ENCODE measurements around the gene GRID1. TPM values are rescaled to one million over a fixed set of nuclear protein-coding genes. Genes with fewer than 3 reads are reported as not detected.

The GRID1 gene
- total RNA-seq, 3 donors from 2014 or later, result 2.3 to 8.5 (median 5.9) TPM

GRCh38 chr10:86375204-86375603 is 8.6 kb upstream of the GRID1 start:
- Histone ChIP-seq H3K36me3 (no peaks in the 10 kb centered on the region), H3K9me3 (no peaks in the 10 kb centered on the region), H3K4me1 (peaks cover 0 to 4% of the 10 kb centered on the region in 2 donors), H3K27me3 (no peaks in the 10 kb centered on the region), H3K27ac (no peak overlapping the region), H3K4me3 (no peak overlapping the region)
- intact Hi-C loops (cut with DNase I; ENCODE audit: low total_unique reads), result no loop called here
- DNase-seq (ENCODE audit: low spot score in 2 of 2), result no peak
- no peak for TF ChIP-seq POLR2AphosphoS5 (IDR thresholded peaks at IDR 0.05)
- no peak for TF ChIP-seq CTCF (IDR thresholded peaks at IDR 0.05)
- no peak for TF ChIP-seq POLR2A (IDR thresholded peaks at IDR 0.05)

- intact Hi-C loops (cut with DNase I; ENCODE audit: low total_unique reads), result loop anchor here (5.0 kb wide), 1 partner anchor 217 kb away; no protein-coding TSS in a partner anchor
- H3K27ac ChIP-seq, result no peak overlapping the region
- H3K9me3 ChIP-seq, result no peaks in the 10 kb centered on the region
- no peaks in the 10 kb centered on the region for H3K27me3 ChIP-seq
- DNase-seq (ENCODE audit: low spot score in 2 of 2), result no peak
- no peak for TF ChIP-seq CTCF (IDR thresholded peaks at IDR 0.05)
- no peak for TF ChIP-seq POLR2A (IDR thresholded peaks at IDR 0.05)
- TF ChIP-seq POLR2AphosphoS5 (IDR thresholded peaks at IDR 0.05), result no peak
- H3K4me3 ChIP-seq, result no peak overlapping the region
- peaks cover 0 to 4% of the 10 kb centered on the region in 2 donors for H3K4me1 ChIP-seq
- H3K36me3 ChIP-seq, result no peaks in the 10 kb centered on the region
These were observed 8.1 kb upstream of the GRID1 start for GRCh38 chr10:86374664-86375063.

GRCh38 chr10:86373828-86374227 is 7.2 kb upstream of the GRID1 start:
- no peak for DNase-seq (ENCODE audit: low spot score in 2 of 2)
- TF ChIP-seq POLR2AphosphoS5 (IDR thresholded peaks at IDR 0.05) (no peak), CTCF (IDR thresholded peaks at IDR 0.05) (no peak), POLR2A (IDR thresholded peaks at IDR 0.05) (no peak)
- Histone ChIP-seq H3K27ac (no peak overlapping the region), H3K9me3 (no peaks in the 10 kb centered on the region), H3K4me3 (no peak overlapping the region), H3K36me3 (no peaks in the 10 kb centered on the region), H3K27me3 (no peaks in the 10 kb centered on the region), H3K4me1 (peaks cover 0 to 4% of the 10 kb centered on the region in 2 donors)
- intact Hi-C loops (cut with DNase I; ENCODE audit: low total_unique reads), result loop anchor here (5.0 kb wide), 1 partner anchor 217 kb away; no protein-coding TSS in a partner anchor

GRCh38 chr10:86373251-86373650 is 6.7 kb upstream of the GRID1 start:
- Histone ChIP-seq H3K27me3 (no peaks in the 10 kb centered on the region), H3K4me1 (peaks cover 0 to 4% of the 10 kb centered on the region in 2 donors), H3K36me3 (no peaks in the 10 kb centered on the region), H3K9me3 (no peaks in the 10 kb centered on the region), H3K4me3 (no peak overlapping the region), H3K27ac (no peak overlapping the region)
- no peak for DNase-seq (ENCODE audit: low spot score in 2 of 2)
- intact Hi-C loops (cut with DNase I; ENCODE audit: low total_unique reads), result loop anchor here (5.0 kb wide), 1 partner anchor 216 kb away; no protein-coding TSS in a partner anchor
- TF ChIP-seq POLR2AphosphoS5 (IDR thresholded peaks at IDR 0.05), result no peak
- no peak for TF ChIP-seq CTCF (IDR thresholded peaks at IDR 0.05)
- TF ChIP-seq POLR2A (IDR thresholded peaks at IDR 0.05), result no peak

- H3K4me1 ChIP-seq, result peaks cover 0 to 4% of the 10 kb centered on the region in 2 donors
- H3K27ac ChIP-seq, result no peak overlapping the region
- TF ChIP-seq CTCF (IDR thresholded peaks at IDR 0.05) (no peak), POLR2A (IDR thresholded peaks at IDR 0.05) (no peak), POLR2AphosphoS5 (IDR thresholded peaks at IDR 0.05) (no peak)
- no peak overlapping the region for H3K4me3 ChIP-seq
- H3K36me3 ChIP-seq, result no peaks in the 10 kb centered on the region
- H3K9me3 ChIP-seq, result no peaks in the 10 kb centered on the region
- intact Hi-C loops (cut with DNase I; ENCODE audit: low total_unique reads), result loop anchor here (5.0 kb wide), 1 partner anchor 216 kb away; no protein-coding TSS in a partner anchor
- DNase-seq (ENCODE audit: low spot score in 2 of 2), result no peak
- peaks cover 0 to 3% of the 10 kb centered on the region in 2 donors for H3K27me3 ChIP-seq
These were observed 6.2 kb upstream of the GRID1 start for GRCh38 chr10:86372784-86373239.

All from breast epithelium (tissue), 4 donors.